DND-41 (cell line): ENCODE results near the gene SNAPC4.

Experiments used
- ATAC-seq: fragments of 200-7000 bp; cut with Tn5 transposase; 3 replicates; pipeline ENCODE4 v1.9.1; 2021; ENCODE audit warnings: low read depth; ENCODE audit not compliant: insufficient read depth
- DNase-seq: peaks from one replicate; pipeline ENCODE4 v3.0.0-alpha.2; 2020
- H2AFZ ChIP-seq: 2 replicates; pipeline ENCODE4 v1.6.0; 2012; ENCODE audit warnings: low read depth, low read length
- H3K27ac ChIP-seq: 2 replicates; pipeline ENCODE4 v1.5.1; 2012; ENCODE audit warnings: low read length, inconsistent platforms
- H3K27me3 ChIP-seq: fragments of 200-600 bp; sonication (generic); 2 replicates; pipeline ENCODE4 v1.6.0; 2012; ENCODE audit warnings: low read length, mild to moderate bottlenecking, inconsistent platforms; ENCODE audit not compliant: insufficient read depth, poor library complexity
- H3K36me3 ChIP-seq: 2 replicates; pipeline ENCODE4 v1.5.1; 2012; ENCODE audit warnings: low read length, inconsistent platforms; ENCODE audit not compliant: insufficient read depth
- H3K4me1 ChIP-seq: 2 replicates; pipeline ENCODE4 v1.5.1; 2012; ENCODE audit warnings: mild to moderate bottlenecking, low read length; ENCODE audit not compliant: insufficient read depth
- H3K4me2 ChIP-seq: 2 replicates; pipeline ENCODE4 v1.6.0; 2012; ENCODE audit warnings: mild to moderate bottlenecking, moderate library complexity, low read length, inconsistent platforms; ENCODE audit not compliant: insufficient read depth
- H3K4me3 ChIP-seq, 2 experiments: fragments of 200-600 bp in 1 of 2; shearing (Covaris generic) in 1 of 2; 2 replicates each; pipeline ENCODE4 v1.5.1; 2012 to 2016; ENCODE audit warnings: inconsistent platforms in 2 of 2, low read length in 2 of 2, mild to moderate bottlenecking in 2 of 2, low read depth in 1 of 2, moderate library complexity in 1 of 2
- H3K79me2 ChIP-seq: 2 replicates; pipeline ENCODE4 v1.6.0; 2012; ENCODE audit warnings: low read length, inconsistent platforms; ENCODE audit not compliant: insufficient read depth
- H3K9ac ChIP-seq: 2 replicates; pipeline ENCODE4 v1.6.0; 2012; ENCODE audit warnings: low read depth, mild to moderate bottlenecking, inconsistent platforms, low read length, moderate library complexity
- H3K9me3 ChIP-seq: 2 replicates; pipeline ENCODE4 v1.5.1; 2012; ENCODE audit warnings: low read length, moderate library complexity, mild to moderate bottlenecking, inconsistent platforms; ENCODE audit not compliant: insufficient read depth, severe bottlenecking
- H4K20me1 ChIP-seq: 2 replicates; pipeline ENCODE4 v1.6.0; 2012; ENCODE audit warnings: low read length; ENCODE audit not compliant: insufficient read depth
- CTCF ChIP-seq: IDR thresholded peaks from 2 replicates; pipeline ENCODE4 v1.5.1; 2012; ENCODE audit warnings: borderline replicate concordance, low read length, moderate library complexity, mild to moderate bottlenecking; ENCODE audit not compliant: poor library complexity, severe bottlenecking; ENCODE audit errors: extremely low read depth
- EZH2 ChIP-seq: IDR thresholded peaks from 3 replicates; pipeline ENCODE4 v1.6.1; 2012; ENCODE audit warnings: borderline replicate concordance, low read depth, mild to moderate bottlenecking, moderate library complexity, low read length, inconsistent platforms; ENCODE audit not compliant: severe bottlenecking

SNAPC4 gene

GRCh38 chr9:136375096-136375495 is 24.9 kb downstream of the SNAPC4 start:
- H3K9me3 ChIP-seq: no peaks in the 10 kb centered on the region
- H3K4me1 ChIP-seq: no peaks in the 10 kb centered on the region
- no peak overlapping the region for H3K9ac ChIP-seq
- TF ChIP-seq CTCF: no peak
- no peak for TF ChIP-seq EZH2
- H3K4me3 ChIP-seq: no peak overlapping the region
- no peaks in the 10 kb centered on the region for H3K27me3 ChIP-seq
- H2AFZ ChIP-seq: no peak overlapping the region
- no peak overlapping the region for H3K4me2 ChIP-seq
- DNase-seq: no peak
- no peak overlapping the region for H3K27ac ChIP-seq
- H3K79me2 ChIP-seq: no peaks in the 10 kb centered on the region
- H4K20me1 ChIP-seq: peaks cover 7% of the 10 kb centered on the region
- no peak for ATAC-seq
- peaks cover 11% of the 10 kb centered on the region; the same call in 1 of the 2 replicates for H3K36me3 ChIP-seq

GRCh38 chr9:136374183-136374575 is 25.8 kb downstream of the SNAPC4 start:
- Histone ChIP-seq H3K9ac (no peak overlapping the region), H2AFZ (no peak overlapping the region), H3K27me3 (no peaks in the 10 kb centered on the region), H3K4me1 (no peaks in the 10 kb centered on the region), H3K4me2 (no peak overlapping the region), H3K27ac (no peak overlapping the region), H3K36me3 (peaks cover 3% of the 10 kb centered on the region; the same call in 1 of the 2 replicates), H4K20me1 (peaks cover 7% of the 10 kb centered on the region), H3K79me2 (no peaks in the 10 kb centered on the region), H3K4me3 (no peak overlapping the region), H3K9me3 (no peaks in the 10 kb centered on the region)
- TF ChIP-seq CTCF (no peak), EZH2 (no peak)
- ATAC-seq: no peak
- no peak for DNase-seq

- Histone ChIP-seq H3K79me2 (no peaks in the 10 kb centered on the region), H3K4me2 (no peak within 1 kb of the TSS), H3K4me3 (no peak within 1 kb of the TSS), H3K4me1 (no peaks in the 10 kb centered on the region), H3K36me3 (no peaks in the 10 kb centered on the region), H3K9me3 (no peaks in the 10 kb centered on the region), H3K27ac (no peak within 1 kb of the TSS), H3K9ac (no peak within 1 kb of the TSS), H2AFZ (no peak within 1 kb of the TSS), H4K20me1 (peaks cover 7% of the 10 kb centered on the region), H3K27me3 (no peaks in the 10 kb centered on the region)
- TF ChIP-seq EZH2: no peak
- DNase-seq (no peak), ATAC-seq (no peak)
These were observed 26.4 kb downstream of the SNAPC4 start, which contains the start of gene CARD9 for GRCh38 chr9:136373300-136374182. Gene CARD9 (minus strand): TSS chr9:136373669. CDS start chr9:136372078, 1,591 bp downstream.

GRCh38 chr9:136372561-136373299 is 27.2 kb downstream of the SNAPC4 start:
- H3K27me3 ChIP-seq: no peaks in the 10 kb centered on the region
- no peak overlapping the region for H3K27ac ChIP-seq
- H3K4me1 ChIP-seq: no peaks in the 10 kb centered on the region
- ATAC-seq (no peak; the same call in 2 of the 3 replicates), DNase-seq (no peak)
- H3K4me3 ChIP-seq: no peak overlapping the region
- H3K4me2 ChIP-seq: no peak overlapping the region
- no peak overlapping the region for H3K9ac ChIP-seq
- no peak for TF ChIP-seq EZH2
- TF ChIP-seq CTCF: no peak
- no peak overlapping the region for H2AFZ ChIP-seq
- no peaks in the 10 kb centered on the region for H3K9me3 ChIP-seq
- 0 out of 2 replicates have a peak, but pooled peaks cover 4% of the 10 kb centered on the region for H3K36me3 ChIP-seq
- no peaks in the 10 kb centered on the region for H3K79me2 ChIP-seq
- H4K20me1 ChIP-seq: peaks cover 15% of the 10 kb centered on the region
